ENCODE data around the gene CLNK.

Gene CLNK

GRCh38 chr4:10441512-10441911 is 243.1 kb downstream of the CLNK start:
- no peak for FAIRE-seq

- FAIRE-seq = no peak
Observed at GRCh38 chr4:10438924-10439323, 245.6 kb downstream of the CLNK start.

DNA sequence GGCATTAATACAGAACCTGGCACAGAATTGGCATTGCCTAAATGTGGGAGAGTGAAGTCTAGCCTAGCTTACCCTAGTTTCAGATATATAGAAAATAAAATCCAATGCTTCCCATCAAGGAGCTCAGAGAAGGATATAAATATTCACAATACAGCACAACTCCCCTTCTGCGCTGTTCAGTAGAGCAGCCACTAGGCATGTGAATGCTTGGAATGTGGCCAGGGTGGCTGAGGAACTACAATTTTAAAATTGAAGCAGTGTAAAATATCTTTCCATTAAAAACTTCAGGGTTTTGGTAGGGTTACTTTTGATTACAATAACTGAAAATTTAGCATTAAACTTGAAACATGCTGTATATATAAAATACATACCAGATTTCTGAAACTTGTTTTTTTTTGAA is 246.8 kb downstream of the CLNK start:
- FAIRE-seq = no peak

Data from G401.6 (cell line).